Stimulated activated CD8-positive, alpha-beta memory T cell treated with anti-CD3 and anti-CD28 coated beads, Interleukin-4, amount 100 ng/mL, for 24 hours (primary cell): ENCODE results near the gene SSBP3.

Experiments used
- DNase-seq: peaks from one replicate; pipeline ENCODE4 v3.0.0-alpha.2; 2020; ENCODE audit warnings: low read depth

The SSBP3 gene

GRCh38 chr1:54265659-54266058 lies 140.5 kb downstream of the SSBP3 start:
- no peak for DNase-seq

- DNase-seq: no peak
These were observed 141.1 kb downstream of the SSBP3 start for GRCh38 chr1:54265126-54265525.

GRCh38 chr1:54263601-54264226 lies 142.5 kb downstream of the SSBP3 start:
- no peak for DNase-seq

DNA sequence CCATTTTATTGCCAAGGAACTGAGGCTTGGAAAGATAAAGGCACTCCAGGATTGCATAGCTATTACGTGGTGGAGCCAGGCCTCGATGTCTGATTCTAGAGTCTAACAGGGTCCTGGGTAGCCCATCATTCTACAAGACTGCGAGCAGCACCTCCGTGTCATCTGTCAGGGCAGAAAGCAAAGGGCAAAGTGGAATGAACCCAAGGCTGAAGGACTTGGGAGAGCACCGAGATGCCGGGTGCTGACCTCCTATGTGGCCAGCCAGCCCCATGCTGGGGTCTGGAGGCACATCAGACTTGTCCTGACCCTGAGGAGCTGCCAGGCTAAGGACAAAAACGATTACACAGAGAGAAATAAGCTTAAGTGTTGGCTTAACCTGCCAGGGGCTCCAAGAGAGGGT lies 143.9 kb downstream of the SSBP3 start:
- no peak for DNase-seq

DNA sequence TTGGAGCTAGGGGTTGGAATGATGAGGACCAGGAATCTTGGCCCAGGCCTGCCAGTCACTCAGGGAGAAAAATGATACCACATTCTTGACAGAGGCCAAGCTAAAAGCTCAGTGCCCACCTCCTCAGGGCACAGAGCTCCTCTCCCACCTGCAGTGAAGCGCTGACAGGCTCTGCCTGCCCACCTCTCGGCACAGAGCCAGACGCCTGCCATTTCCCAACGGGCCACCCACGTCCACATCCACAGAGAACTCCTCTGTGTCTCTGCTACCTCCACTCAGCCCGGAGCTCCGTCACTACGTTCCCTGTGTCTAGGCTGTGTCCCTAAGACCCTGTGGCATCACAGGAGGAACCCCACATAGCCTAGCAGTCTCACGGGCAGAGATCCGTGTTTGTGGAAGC lies 145.4 kb downstream of the SSBP3 start:
- no peak for DNase-seq

- no peak for DNase-seq
These were observed 146.6 kb downstream of the SSBP3 start for GRCh38 chr1:54259546-54260140.

DNA sequence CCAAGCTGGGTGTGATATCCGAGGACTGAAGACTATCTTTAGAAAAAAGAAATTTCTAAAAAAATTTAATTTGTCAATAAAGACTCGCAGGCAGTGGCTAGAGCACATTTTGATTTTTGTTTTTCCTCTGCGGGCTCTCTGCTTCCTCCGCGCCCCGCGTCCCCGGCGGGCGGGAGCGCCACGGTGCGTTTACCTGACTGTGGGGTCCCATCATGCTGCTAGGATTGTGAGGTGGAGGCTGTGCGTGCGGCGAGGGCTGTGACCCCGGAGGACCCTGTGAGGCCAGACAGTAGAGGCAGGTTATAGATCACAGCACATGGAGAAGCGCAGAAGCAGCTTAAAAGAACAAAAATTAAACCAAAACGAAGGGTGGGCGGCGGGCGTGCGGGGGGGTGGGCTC lies 148.3 kb downstream of the SSBP3 start:
- no peak for DNase-seq

DNA sequence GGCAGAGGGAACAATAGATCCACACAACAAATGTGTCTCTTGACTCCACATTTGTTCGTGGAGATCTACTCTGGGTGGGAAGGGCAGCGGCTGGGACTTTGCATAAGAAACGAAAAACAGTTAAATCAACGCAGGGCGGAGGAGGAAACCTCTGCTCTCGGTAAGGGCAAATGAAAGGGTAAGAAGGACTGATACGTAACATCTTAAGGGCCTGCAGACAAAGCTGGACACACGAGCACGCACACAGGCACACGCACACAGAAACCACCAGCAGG lies 148.9 kb downstream of the SSBP3 start:
- no peak for DNase-seq

DNA sequence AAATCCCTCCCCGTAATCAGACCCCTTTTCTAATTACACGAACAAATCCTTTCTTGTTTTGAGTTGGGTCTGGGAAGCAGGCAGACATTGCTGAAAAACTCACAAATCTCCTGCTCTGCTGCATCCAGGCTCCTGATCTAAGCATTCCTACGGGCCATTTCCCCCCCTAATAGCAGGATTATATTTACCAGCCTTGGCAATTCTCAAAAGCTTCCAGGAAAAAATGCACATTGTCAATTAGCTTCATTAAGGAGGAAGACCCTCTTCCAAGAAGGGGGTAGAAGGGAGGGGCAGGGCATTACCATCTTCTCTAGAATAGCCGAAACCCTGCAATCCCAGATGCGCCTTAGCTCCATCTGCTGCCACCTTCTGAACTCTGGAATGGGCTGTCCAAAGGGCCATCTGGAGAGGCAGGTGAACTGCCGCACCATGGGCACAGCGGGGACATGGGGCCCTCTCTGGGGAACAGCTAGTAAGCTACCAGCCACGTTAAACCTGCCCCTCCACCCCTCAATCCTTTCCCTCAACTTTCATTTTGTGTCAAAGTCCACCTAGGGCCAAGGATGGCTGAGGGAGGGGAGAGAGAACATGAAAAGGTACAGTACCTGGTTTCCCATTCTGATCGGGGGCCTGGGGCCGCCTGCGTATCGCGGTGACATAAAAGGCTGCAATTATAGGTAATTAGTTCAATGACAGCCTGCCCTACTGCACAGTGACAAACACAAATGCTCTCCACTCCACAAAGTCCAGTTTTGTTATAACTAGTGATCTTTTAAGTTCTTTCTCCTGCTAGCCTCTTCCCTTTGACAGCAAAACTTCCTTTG lies 149.5 kb downstream of the SSBP3 start:
- no peak for DNase-seq

- DNase-seq: no peak
These were observed 151.0 kb downstream of the SSBP3 start for GRCh38 chr1:54255026-54255702.

GRCh38 chr1:54254055-54254454 lies 152.1 kb downstream of the SSBP3 start:
- DNase-seq: no peak

DNA sequence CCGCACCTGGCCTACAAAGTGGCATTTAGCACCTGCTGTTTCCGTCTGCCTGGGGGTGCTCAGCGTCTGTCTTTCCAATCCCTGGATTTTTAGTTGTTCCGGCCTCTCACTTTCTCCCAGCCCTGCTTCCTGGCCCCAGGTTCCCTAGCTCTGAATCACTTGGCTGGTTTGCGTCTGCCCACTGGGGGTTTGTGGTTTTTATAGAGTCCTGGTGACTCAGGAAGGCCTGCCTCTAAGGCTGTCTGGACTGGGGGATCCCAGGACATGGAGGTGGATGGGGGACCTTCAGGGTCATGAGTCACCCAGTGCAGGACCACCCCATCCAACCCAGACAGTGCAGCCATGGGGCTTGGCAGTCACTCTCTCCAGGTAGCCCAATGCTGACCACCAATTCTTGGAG lies 152.7 kb downstream of the SSBP3 start:
- DNase-seq: no peak

DNA sequence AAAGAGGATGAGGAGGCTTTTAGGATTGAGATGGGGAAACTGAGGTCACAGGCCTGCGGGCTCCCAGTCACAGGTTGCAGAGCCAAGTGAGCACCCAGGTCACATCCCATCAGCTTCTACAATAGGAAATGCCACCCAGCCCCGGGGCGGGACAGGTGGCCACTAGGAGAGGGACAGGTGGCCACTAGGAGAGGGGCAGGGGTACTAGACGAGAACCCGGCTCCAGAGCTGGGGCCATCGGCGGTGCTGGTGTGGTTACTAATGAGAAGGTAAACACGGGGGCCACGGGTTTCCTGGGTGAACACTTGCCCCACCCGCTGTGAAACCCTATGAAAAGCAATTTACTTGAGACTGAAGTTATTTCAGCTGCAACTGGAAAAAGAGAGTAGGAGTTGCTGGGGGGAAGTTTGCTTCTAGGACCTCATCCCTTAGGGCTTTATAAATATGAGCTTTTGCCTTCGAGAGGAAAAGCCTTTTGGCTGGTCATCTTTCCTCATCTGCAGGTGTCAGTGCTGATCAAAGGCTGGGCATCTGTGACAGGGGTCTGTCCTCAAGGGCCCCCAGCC lies 153.7 kb downstream of the SSBP3 start:
- no peak for DNase-seq

DNA sequence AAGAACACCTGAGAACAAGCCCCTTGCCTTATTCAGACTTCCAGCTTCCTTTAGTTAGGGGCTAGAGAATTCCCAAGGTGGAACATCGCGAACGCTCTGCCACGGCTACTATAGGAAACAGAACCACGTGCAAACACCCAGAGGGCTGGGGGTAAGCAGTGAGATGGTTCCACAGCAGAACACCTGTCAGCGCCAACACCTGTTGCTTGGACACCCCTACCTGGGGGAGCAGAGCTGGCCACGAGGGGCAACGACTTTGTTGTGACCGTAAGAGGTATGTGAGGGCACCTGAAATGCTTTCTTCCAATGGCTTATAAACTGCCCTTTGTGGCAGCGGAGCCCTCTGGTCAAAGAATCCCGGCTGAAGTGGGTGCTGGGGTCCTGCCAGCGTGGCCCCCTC lies 155.5 kb downstream of the SSBP3 start:
- DNase-seq: no peak

DNA sequence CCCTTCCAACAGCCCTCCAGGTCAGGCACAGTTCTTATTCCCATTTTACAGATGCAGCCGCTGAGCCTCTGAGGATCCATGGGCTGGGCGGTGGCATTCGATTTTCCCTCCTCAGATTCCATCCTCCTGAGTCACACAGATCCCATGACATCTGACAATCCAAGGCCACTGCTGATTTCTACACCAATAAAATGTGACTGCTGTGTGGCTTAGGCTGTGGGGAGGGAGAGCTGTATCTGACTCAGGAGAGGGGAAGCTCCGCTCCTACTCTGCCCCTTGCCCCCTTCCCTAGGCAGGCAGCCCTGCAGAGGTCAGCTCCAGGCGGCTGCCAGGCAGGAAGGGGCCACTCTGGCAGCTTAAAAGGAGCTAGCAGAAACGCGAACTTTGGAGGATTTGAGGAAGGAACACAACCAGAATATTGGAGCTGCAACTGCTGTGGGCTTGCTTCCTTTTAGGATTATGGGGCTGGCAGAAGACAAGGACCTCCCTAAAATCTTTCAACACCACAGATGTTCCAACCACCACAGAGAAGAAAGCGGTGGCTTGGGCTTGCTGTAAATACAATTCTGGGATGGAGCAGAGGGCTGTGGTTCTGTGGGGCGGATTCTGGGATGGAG lies 156.3 kb downstream of the SSBP3 start:
- DNase-seq: no peak

DNA sequence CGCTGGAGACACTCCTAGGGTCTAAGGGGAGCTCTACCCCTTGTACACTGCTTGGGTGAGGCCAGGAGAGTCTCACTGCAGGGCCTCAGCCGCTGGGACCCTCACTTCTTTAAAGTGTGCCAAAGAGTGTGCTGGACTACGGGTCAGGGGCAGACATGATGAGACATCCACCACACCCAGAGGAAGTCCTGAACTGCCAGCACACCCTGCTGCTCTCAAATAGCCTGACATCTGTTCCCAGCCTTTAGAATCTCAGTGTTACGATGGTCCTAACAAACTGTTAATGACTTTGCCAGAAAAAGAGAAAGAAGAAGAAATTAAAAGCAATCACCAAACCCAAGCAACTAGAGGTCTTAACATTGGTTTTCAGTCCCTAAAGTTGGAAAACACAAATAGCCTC lies 157.2 kb downstream of the SSBP3 start:
- DNase-seq: no peak

DNA sequence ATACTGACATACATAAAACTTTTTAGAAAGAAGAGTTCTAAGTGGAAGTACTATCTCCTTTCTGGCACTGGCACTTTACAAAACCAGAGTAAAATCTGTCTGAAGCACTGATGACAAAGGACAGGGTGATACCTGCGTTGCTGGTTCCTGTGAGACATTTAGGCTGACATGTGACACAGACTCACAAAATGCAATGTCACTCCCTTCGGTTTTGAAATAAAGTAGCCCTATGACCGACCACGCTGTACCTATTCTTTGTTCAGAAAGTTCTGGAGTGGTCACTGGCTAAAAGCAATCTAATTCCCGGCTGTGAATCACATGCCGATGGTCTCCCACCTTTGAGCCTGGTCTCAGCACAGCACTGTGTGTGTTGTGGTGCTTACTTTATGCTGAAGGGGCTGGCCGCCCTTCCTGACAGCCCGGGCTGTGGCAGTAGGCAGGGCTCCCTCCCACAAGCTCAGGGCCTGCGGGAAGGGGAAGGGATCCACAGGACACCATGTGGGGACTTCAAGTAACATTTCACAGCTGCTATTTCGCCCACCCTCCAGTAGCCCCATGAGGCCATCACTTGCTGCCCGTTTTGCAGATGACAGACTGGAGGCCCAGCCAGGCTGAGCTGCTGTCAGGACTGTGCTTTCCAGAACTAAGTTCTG lies 158.2 kb downstream of the SSBP3 start:
- no peak for DNase-seq

DNA sequence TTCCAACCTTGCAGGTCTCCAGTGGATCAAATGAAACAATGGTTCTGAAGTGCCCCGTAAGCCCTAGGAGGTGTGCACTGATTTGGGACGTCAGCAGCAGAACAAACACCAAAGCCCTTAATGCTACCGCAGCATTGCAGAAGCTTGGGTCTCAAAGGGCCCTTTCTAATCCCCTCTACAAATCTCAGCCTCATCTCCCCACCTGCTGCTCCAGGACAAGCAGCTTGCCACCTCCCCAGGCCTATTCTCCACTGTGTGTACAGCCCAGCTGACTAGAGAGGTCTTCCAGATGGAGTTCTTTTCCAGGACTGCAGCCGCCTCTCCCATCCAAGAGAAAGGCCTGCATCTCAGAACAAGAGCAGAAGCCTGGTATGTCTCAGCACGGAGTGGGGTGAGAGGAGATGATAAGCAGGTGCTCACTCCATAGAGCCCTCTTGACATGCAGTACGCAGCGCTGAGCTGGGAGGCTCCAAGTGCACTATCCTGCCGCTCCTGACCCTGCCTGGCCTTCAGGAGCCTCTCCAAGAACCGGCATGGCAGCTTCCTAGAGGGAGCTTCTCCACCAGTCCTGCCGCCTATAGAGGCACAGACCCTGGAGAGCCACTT lies 160.0 kb downstream of the SSBP3 start:
- DNase-seq: no peak

GRCh38 chr1:54245501-54245900 lies 160.7 kb downstream of the SSBP3 start:
- no peak for DNase-seq

DNA sequence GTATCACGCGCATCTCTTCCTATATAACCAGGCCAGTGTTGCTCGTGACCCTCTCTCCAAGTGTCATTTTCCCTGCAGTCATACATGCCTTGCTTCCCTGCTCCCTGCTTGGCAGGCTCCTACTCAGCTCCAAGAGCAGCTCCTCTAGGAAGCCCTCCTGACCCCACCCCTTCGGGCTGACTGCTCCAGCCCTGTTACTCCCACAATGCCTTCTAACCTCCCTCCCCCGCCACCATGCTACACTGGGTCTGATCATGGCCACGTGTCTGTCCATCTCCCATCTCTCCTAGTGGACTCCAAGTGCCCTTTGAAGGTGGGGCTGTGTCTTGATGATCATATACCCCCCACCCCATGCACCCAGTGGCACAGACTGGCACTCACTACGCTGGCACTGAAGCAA lies 161.5 kb downstream of the SSBP3 start:
- DNase-seq: no peak

DNA sequence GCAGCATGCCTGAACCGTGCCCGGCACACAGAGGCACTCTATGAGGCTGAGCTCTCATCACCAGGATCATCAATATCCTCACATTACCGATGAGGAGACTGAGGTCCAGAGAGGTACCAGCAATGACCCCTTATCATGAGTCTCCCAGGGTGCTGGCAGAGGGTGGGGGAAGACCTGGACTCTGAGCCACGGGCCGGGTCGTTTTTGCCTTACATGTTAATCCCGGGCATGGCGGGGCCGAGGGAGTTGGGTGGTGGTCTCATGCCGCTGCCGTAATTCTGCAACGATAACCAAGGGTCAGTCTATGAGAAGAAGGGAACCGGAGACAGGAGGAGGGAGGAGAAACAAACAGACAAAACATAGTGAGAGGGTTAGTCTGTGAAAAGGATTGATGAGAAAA lies 163.2 kb downstream of the SSBP3 start:
- DNase-seq: no peak
